H1 (cell line): ENCODE measurements around the gene CHN2. TPM values are rescaled to one million over a fixed set of nuclear protein-coding genes. Genes with fewer than 3 reads are reported as not detected.

Source experiments
- CTCF ChIA-PET: fragments of 300-600 bp; sonication (Branson Sonifier 250); formaldehyde crosslinking; loops from one replicate; lab custom pipeline; 2021; ENCODE audit not compliant: partially characterized antibody; lab: Charles Lee
- POLR2A ChIA-PET: fragments of 300-600 bp; sonication (Branson Sonifier 250); formaldehyde crosslinking; loops from one replicate; lab custom pipeline; 2021; ENCODE audit warnings: inconsistent platforms; ENCODE audit not compliant: partially characterized antibody; lab: Charles Lee
- DNase-seq, 2 experiments: peaks; one replicate each; pipeline versions ENCODE4 v3.0.0 to v3.0.0-alpha.2; 2010 to 2022; ENCODE audit warnings: low spot score in 2 of 2, low read depth in 1 of 2, mixed read lengths in 1 of 2
- FAIRE-seq: peaks from 2 replicates; lab custom pipeline; 2011; peaks lifted over from hg19 to GRCh38; lab: Jason Lieb, UNC
- H2AFZ ChIP-seq: 2 replicates; pipeline ENCODE4 v1.8.1; 2012; ENCODE audit warnings: low read length, inconsistent platforms
- H2AK5ac ChIP-seq: 2 replicates; pipeline ENCODE4 v1.6.1; 2013; ENCODE audit warnings: low read depth, low read length
- H2BK120ac ChIP-seq: replicated peaks from 2 replicates; pipeline ENCODE3; 2013; ENCODE audit warnings: low read depth, low read length, inconsistent platforms
- H2BK12ac ChIP-seq: 2 replicates; pipeline ENCODE4 v1.6.1; 2013; ENCODE audit warnings: low read depth, low read length
- H2BK15ac ChIP-seq: 2 replicates; pipeline ENCODE4 v1.6.1; 2013; ENCODE audit warnings: low read length
- H2BK20ac ChIP-seq: 2 replicates; pipeline ENCODE4 v1.6.1; 2013; ENCODE audit warnings: low read length
- H2BK5ac ChIP-seq: 2 replicates; pipeline ENCODE4 v1.6.1; 2013; ENCODE audit warnings: low read depth, low read length
- H3K14ac ChIP-seq: 2 replicates; pipeline ENCODE4 v1.6.1; 2013; ENCODE audit warnings: inconsistent platforms; ENCODE audit not compliant: insufficient read length
- H3K18ac ChIP-seq: 2 replicates; pipeline ENCODE4 v1.6.1; 2013; ENCODE audit warnings: low read length; ENCODE audit errors: extremely low read depth
- H3K23ac ChIP-seq: 2 replicates; pipeline ENCODE4 v1.6.1; 2013; ENCODE audit warnings: inconsistent platforms; ENCODE audit not compliant: insufficient read length
- H3K23me2 ChIP-seq: 2 replicates; pipeline ENCODE4 v1.6.1; 2013; ENCODE audit warnings: low read depth, low read length
- H3K27ac ChIP-seq: 2 replicates; pipeline ENCODE4 v1.6.1; 2011; ENCODE audit warnings: low read depth, low read length, inconsistent platforms
- H3K27me3 ChIP-seq, 4 experiments: replicated peaks in 1 of 4; 1 replicate in 1 of 4; 2 replicates in 3 of 4; pipeline versions ENCODE4 v1.6.1 to v1.8.1; 2011 to 2013; ENCODE audit warnings: low read length in 3 of 4, mild to moderate bottlenecking in 3 of 4, inconsistent platforms in 2 of 4, mixed read lengths in 2 of 4, moderate library complexity in 1 of 4; ENCODE audit not compliant: control insufficient read depth in 3 of 4, insufficient read depth in 3 of 4; ENCODE audit errors: extremely low read depth in 1 of 4
- H3K36me3 ChIP-seq, 4 experiments: 2 replicates each; pipeline versions ENCODE4 v1.6.1 to v1.8.1; 2011 to 2013; ENCODE audit warnings: mild to moderate bottlenecking in 4 of 4, low read length in 3 of 4, moderate library complexity in 2 of 4, control low read depth in 1 of 4, inconsistent platforms in 1 of 4; ENCODE audit not compliant: insufficient read depth in 4 of 4, control insufficient read depth in 2 of 4
- H3K4ac ChIP-seq: replicated peaks from 2 replicates; pipeline ENCODE3; 2013; ENCODE audit warnings: low read length, low read depth, mixed read lengths, inconsistent platforms; ENCODE audit not compliant: insufficient read length
- H3K4me1 ChIP-seq, 4 experiments: replicated peaks in 1 of 4; 1 replicate in 1 of 4; 2 replicates in 3 of 4; pipeline versions ENCODE4 v1.6.1 to v1.8.1; 2011 to 2013; ENCODE audit warnings: low read length in 3 of 4, inconsistent platforms in 2 of 4, mixed read lengths in 1 of 4; ENCODE audit not compliant: insufficient read depth in 4 of 4, control insufficient read depth in 3 of 4
- H3K4me2 ChIP-seq, 2 experiments: 2 replicates each; pipeline versions ENCODE4 v1.6.1 to v1.8.1; 2011 to 2013; ENCODE audit warnings: low read depth in 2 of 2, low read length in 2 of 2, control low read depth in 1 of 2, inconsistent platforms in 1 of 2, mild to moderate bottlenecking in 1 of 2; ENCODE audit not compliant: insufficient read depth in 1 of 2
- H3K4me3 ChIP-seq, 4 experiments: fragments of 200-600, 300-600 bp in 1 of 4; sonication (generic), shearing (Covaris generic), sonication (Bioruptor Twin) in 1 of 4; 2 replicates each; pipeline versions ENCODE4 v1.5.1 to v1.8.1; 2011 to 2016; ENCODE audit warnings: low read length in 4 of 4, low read depth in 3 of 4, control low read depth in 2 of 4, inconsistent platforms in 2 of 4, mild to moderate bottlenecking in 2 of 4, mixed read lengths in 1 of 4, moderate library complexity in 1 of 4; ENCODE audit not compliant: insufficient read depth in 2 of 4; ENCODE audit errors: extremely low read depth in 1 of 4
- H3K56ac ChIP-seq: replicated peaks from 2 replicates; pipeline ENCODE3; 2013; ENCODE audit warnings: low read depth, mild to moderate bottlenecking, mixed read lengths, low read length, inconsistent platforms; ENCODE audit not compliant: insufficient read length
- H3K79me1 ChIP-seq: 2 replicates; pipeline ENCODE4 v1.6.1; 2013; ENCODE audit warnings: low read depth, low read length, control low read depth
- H3K79me2 ChIP-seq, 2 experiments: 2 replicates each; pipeline versions ENCODE4 v1.6.1 to v1.8.1; 2012 to 2013; ENCODE audit warnings: low read length in 2 of 2, mild to moderate bottlenecking in 2 of 2, inconsistent platforms in 1 of 2; ENCODE audit not compliant: insufficient read depth in 2 of 2, control insufficient read depth in 1 of 2
- H3K9ac ChIP-seq, 4 experiments: replicated peaks in 1 of 4; 1 replicate in 1 of 4; 2 replicates in 3 of 4; pipeline versions ENCODE4 v1.6.1 to v1.8.1; 2011 to 2013; ENCODE audit warnings: low read depth in 3 of 4, low read length in 3 of 4, control low read depth in 2 of 4, mild to moderate bottlenecking in 2 of 4, moderate library complexity in 2 of 4, inconsistent platforms in 1 of 4; ENCODE audit errors: extremely low read depth in 1 of 4
- H3K9me3 ChIP-seq, 2 experiments: 2 replicates each; pipeline versions ENCODE4 v1.6.1 to v1.8.1; 2012 to 2013; ENCODE audit warnings: mild to moderate bottlenecking in 2 of 2, moderate library complexity in 2 of 2, control low read depth in 1 of 2, inconsistent platforms in 1 of 2, low read depth in 1 of 2, low read length in 1 of 2, mixed read lengths in 1 of 2; ENCODE audit not compliant: insufficient read depth in 2 of 2
- H4K20me1 ChIP-seq, 2 experiments: replicated peaks in 1 of 2; 2 replicates each; pipeline versions ENCODE3 to v1.8.1; 2011 to 2013; ENCODE audit warnings: inconsistent platforms in 2 of 2, low read length in 2 of 2, mild to moderate bottlenecking in 1 of 2; ENCODE audit not compliant: insufficient read depth in 2 of 2, control insufficient read depth in 1 of 2
- H4K5ac ChIP-seq: 2 replicates; pipeline ENCODE4 v1.6.1; 2013; ENCODE audit warnings: low read length, low read depth, mixed read lengths, inconsistent platforms; ENCODE audit not compliant: insufficient read length
- H4K8ac ChIP-seq: 2 replicates; pipeline ENCODE4 v1.8.0; 2013; ENCODE audit warnings: mild to moderate bottlenecking, moderate library complexity, low read length, inconsistent platforms; ENCODE audit not compliant: insufficient read depth; ENCODE audit errors: extremely low read depth
- H4K91ac ChIP-seq: replicated peaks from 2 replicates; pipeline ENCODE3; 2013; ENCODE audit warnings: low read length, mixed read lengths, inconsistent platforms; ENCODE audit not compliant: insufficient read length
- BCL11A ChIP-seq, 2 experiments: IDR thresholded peaks; one replicate each; pipeline ENCODE4 v1.6.1; 2011; ENCODE audit warnings: low read depth in 2 of 2, low read length in 2 of 2, mild to moderate bottlenecking in 2 of 2
- CHD1 ChIP-seq: IDR thresholded peaks from 2 replicates; pipeline ENCODE4 v1.6.1; 2012; ENCODE audit warnings: low read depth, low read length, improper control_type of control experiment
- CREB1 ChIP-seq: IDR thresholded peaks from 2 replicates; pipeline ENCODE4 v1.6.1; 2012; ENCODE audit warnings: inconsistent platforms
- CTBP2 ChIP-seq: IDR thresholded peaks from 2 replicates; pipeline ENCODE4 v1.7.0; 2011; ENCODE audit warnings: borderline replicate concordance, mild to moderate bottlenecking, moderate library complexity, mixed read lengths, low read length; ENCODE audit not compliant: insufficient read depth, insufficient read length
- EZH2 ChIP-seq: fragments of 200-600 bp; sonication (generic); IDR thresholded peaks from 2 replicates; pipeline ENCODE4 v1.7.1; 2012; ENCODE audit warnings: low read depth, mild to moderate bottlenecking, moderate library complexity, low read length, inconsistent platforms; ENCODE audit not compliant: severe bottlenecking
- GTF2F1 ChIP-seq: IDR thresholded peaks from 2 replicates; pipeline ENCODE4 v1.6.1; 2012; ENCODE audit warnings: low read depth, low read length, improper control_type of control experiment, borderline replicate concordance
- KDM4A ChIP-seq: IDR thresholded peaks from one replicate; pipeline ENCODE4 v1.7.1; 2012; ENCODE audit warnings: low read depth, mild to moderate bottlenecking, moderate library complexity, low read length, inconsistent platforms; ENCODE audit not compliant: severe bottlenecking
- NRF1 ChIP-seq: IDR thresholded peaks from 2 replicates; pipeline ENCODE4 v1.6.1; 2011; ENCODE audit warnings: mild to moderate bottlenecking, low read depth, low read length, improper control_type of control experiment
- PHF8 ChIP-seq: fragments of 200-600 bp; sonication (generic); conservative IDR thresholded peaks from 2 replicates; pipeline ENCODE4 v1.7.1; 2012; ENCODE audit warnings: low read depth, mild to moderate bottlenecking, inconsistent platforms, low read length, moderate library complexity
- RBBP5 ChIP-seq: IDR thresholded peaks from 2 replicates; pipeline ENCODE4 v1.7.1; 2012; ENCODE audit warnings: low read depth, mild to moderate bottlenecking, inconsistent platforms, low read length, moderate library complexity, borderline replicate concordance
- RXRA ChIP-seq: IDR thresholded peaks from 2 replicates; pipeline ENCODE4 v1.6.1; 2011; ENCODE audit warnings: low read depth, mild to moderate bottlenecking, low read length, moderate library complexity; ENCODE audit not compliant: insufficient read depth
- TEAD4 ChIP-seq: IDR thresholded peaks from 2 replicates; pipeline ENCODE4 v1.6.1; 2012; ENCODE audit warnings: low read depth, low read length, inconsistent platforms, mixed read lengths
- YY1 ChIP-seq: IDR thresholded peaks from 2 replicates; pipeline ENCODE4 v1.6.1; 2011; ENCODE audit warnings: low read depth, mild to moderate bottlenecking, low read length
- polyA plus RNA-seq, 7 experiments: library from polyadenylated mRNA; depleted of rRNA in 3 of 7; stranded (reverse) in 5 of 7; unstranded in 2 of 7; fragments of >200 nt in 5 of 7; fragments of 200-250 nt in 2 of 7; gene quantifications; 1 replicate in 5 of 7; 2 replicates in 1 of 7; 4 replicates in 1 of 7; pipeline versions ENCODE4 v1.2.1 to v1.2.3, GENCODE V29; 2011 to 2013; ENCODE audit warnings: missing spikeins in 2 of 7, mixed read lengths in 2 of 7
- total RNA-seq: library from RNA; stranded (reverse); fragmentation: NEBNext Ultra II Directional; extraction: Animal tissue kit (Norgen Biotek cat#: 25700); gene quantifications from 2 replicates; pipeline ENCODE4 v1.2.1, GENCODE V29; 2021
- TF ChIP-seq, protein P1 (sequence below): IDR thresholded peaks from 2 replicates; pipeline ENCODE4 v1.6.1; 2012; ENCODE audit warnings: low read length, inconsistent platforms

Gene CHN2
- total and polyA plus RNA-seq, 2 of the 8 experiments (the other 6 are each of a cell fraction or from before 2014, with no cell fraction given) = 2.9 to 4.8 TPM

DNA sequence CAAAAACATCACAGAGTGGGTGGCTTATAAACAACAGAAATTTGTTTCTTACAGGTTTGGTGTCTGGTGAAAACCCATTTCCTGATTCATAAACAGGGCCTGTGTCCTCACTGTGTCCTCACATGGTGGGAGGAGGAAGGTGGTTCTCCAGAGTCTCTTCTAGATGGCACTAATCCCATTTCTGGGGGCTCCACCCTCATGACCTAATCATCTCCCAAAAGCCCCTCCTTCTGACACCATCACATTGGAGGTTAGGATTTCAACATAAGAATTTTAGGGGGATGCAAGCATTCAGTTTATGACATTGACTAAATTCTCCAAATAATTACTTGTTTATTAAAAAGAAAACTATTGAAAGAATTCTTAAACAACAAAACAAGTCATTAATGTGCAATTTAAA is 116.0 kb downstream of the CHN2 start:
- DNase-seq (no peak), FAIRE-seq (no peak)
- Histone ChIP-seq H2BK12ac (no peak overlapping the region), H3K23me2 (no peaks in the 10 kb centered on the region; the same call in 1 of the 2 replicates), H2BK5ac (no peak overlapping the region), H4K5ac (no peak overlapping the region), H3K27ac (no peak overlapping the region), H4K8ac (no peak overlapping the region), H2AK5ac (no peak overlapping the region), H3K4me1 (peaks cover 0 to 8% (median 4%) of the 10 kb centered on the region in 4 experiments; a peak in 5 of 7 replicates), H2BK20ac (no peak overlapping the region), H3K79me1 (no peaks in the 10 kb centered on the region), H4K91ac (no peak overlapping the region), H3K9me3 (no peaks in the 10 kb centered on the region; a peak in 1 of 4 replicates), H3K14ac (no peak overlapping the region), H4K20me1 (no peaks in the 10 kb centered on the region), H2BK120ac (no peak overlapping the region), H3K36me3 (no peaks in the 10 kb centered on the region), H3K4me3 (no peak overlapping the region), H3K23ac (no peak overlapping the region), H2BK15ac (no peak overlapping the region), H3K18ac (no peak overlapping the region), H3K79me2 (no peaks in the 10 kb centered on the region), H3K56ac (no peak overlapping the region), H3K4ac (no peak overlapping the region), H3K9ac (no peak overlapping the region), H3K27me3 (no peaks in the 10 kb centered on the region), H2AFZ (no peak overlapping the region), H3K4me2 (no peak overlapping the region)
- ChIA-PET POLR2A (no interaction called here), CTCF (no interaction called here)
- TF ChIP-seq BCL11A (IDR thresholded peaks at IDR 0.05; ENCODE audit: low read depth in 2 of 2, low read length in 2 of 2) (no peak), TEAD4 (no peak), NRF1 (no peak), RXRA (no peak), GTF2F1 (no peak), CTBP2 (no peak), YY1 (no peak), CHD1 (no peak), PHF8 (no peak), CREB1 (no peak), EZH2 (no peak), KDM4A (no peak), RBBP5 (no peak)
- TF ChIP-seq, protein P1, sequence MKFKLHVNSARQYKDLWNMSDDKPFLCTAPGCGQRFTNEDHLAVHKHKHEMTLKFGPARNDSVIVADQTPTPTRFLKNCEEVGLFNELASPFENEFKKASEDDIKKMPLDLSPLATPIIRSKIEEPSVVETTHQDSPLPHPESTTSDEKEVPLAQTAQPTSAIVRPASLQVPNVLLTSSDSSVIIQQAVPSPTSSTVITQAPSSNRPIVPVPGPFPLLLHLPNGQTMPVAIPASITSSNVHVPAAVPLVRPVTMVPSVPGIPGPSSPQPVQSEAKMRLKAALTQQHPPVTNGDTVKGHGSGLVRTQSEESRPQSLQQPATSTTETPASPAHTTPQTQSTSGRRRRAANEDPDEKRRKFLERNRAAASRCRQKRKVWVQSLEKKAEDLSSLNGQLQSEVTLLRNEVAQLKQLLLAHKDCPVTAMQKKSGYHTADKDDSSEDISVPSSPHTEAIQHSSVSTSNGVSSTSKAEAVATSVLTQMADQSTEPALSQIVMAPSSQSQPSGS = no peak
